K562 (cell line): ENCODE results near the gene EMC10. TPM values are rescaled to one million over a fixed set of nuclear protein-coding genes. Genes with fewer than 3 reads are reported as not detected.

Source experiments
- CBX1 ChIP-seq: sonication (generic); IDR thresholded peaks from 2 replicates; pipeline ENCODE4 v1.6.1; 2016; ENCODE audit warnings: antibody characterized with exemption, low read depth, mild to moderate bottlenecking
- CHD2 ChIP-seq: IDR thresholded peaks from 2 replicates; pipeline ENCODE4 v1.6.1; 2011; ENCODE audit warnings: low read depth, low read length
- ESRRA ChIP-seq: fragments of 450-650 bp; IDR thresholded peaks from 2 replicates; pipeline ENCODE4 v1.6.1; 2014; ENCODE audit warnings: low read depth, mild to moderate bottlenecking, moderate library complexity, borderline replicate concordance
- ETS1 ChIP-seq: conservative IDR thresholded peaks from 2 replicates; pipeline ENCODE4 v1.6.1; 2011; ENCODE audit warnings: low read depth, mild to moderate bottlenecking, low read length; ENCODE audit not compliant: control insufficient read depth
- ETV5 ChIP-seq: sonication (generic); formaldehyde crosslinking; IDR thresholded peaks from 2 replicates; pipeline ENCODE4 v1.4.0; 2020; ENCODE audit warnings: low read depth, mild to moderate bottlenecking, missing genetic modification reagents
- FOXP1 ChIP-seq: sonication (generic); formaldehyde crosslinking; IDR thresholded peaks from 2 replicates; pipeline ENCODE4 v1.8.0; 2022; ENCODE audit warnings: mild to moderate bottlenecking, missing genetic modification reagents
- HBP1 ChIP-seq: fragments of 450-650 bp; formaldehyde crosslinking; IDR thresholded peaks from 2 replicates; pipeline ENCODE4 v1.4.0; 2022; ENCODE audit warnings: missing genetic modification characterization
- HNRNPH1 ChIP-seq: fragments of 200-400 bp; formaldehyde crosslinking; optimal IDR thresholded peaks from 2 replicates; pipeline ENCODE3; 2017; ENCODE audit warnings: low read depth, mild to moderate bottlenecking, low read length, moderate library complexity
- HNRNPK ChIP-seq: fragments of 200-400 bp; formaldehyde crosslinking; IDR thresholded peaks from one replicate; pipeline ENCODE4 v1.6.1; 2018; ENCODE audit warnings: mild to moderate bottlenecking, low read depth, low read length; ENCODE audit not compliant: poor library complexity, severe bottlenecking
- JUNB ChIP-seq: fragments of 450-650 bp; formaldehyde crosslinking; conservative IDR thresholded peaks from 2 replicates; pipeline ENCODE4 v1.4.0; 2020; ENCODE audit warnings: mild to moderate bottlenecking
- KLF6 ChIP-seq: fragments of 250-450 bp; sonication (Bioruptor Pico); IDR thresholded peaks from 2 replicates; pipeline ENCODE4 v1.4.0; 2020; ENCODE audit warnings: mild to moderate bottlenecking, moderate library complexity, borderline replicate concordance
- LEF1 ChIP-seq: fragments of 450-650 bp; IDR thresholded peaks from 2 replicates; pipeline ENCODE4 v1.6.1; 2016; ENCODE audit warnings: mild to moderate bottlenecking
- MLX ChIP-seq, 2 experiments: fragments of 450-650 bp in 1 of 2; sonication (generic) in 1 of 2; formaldehyde crosslinking; conservative IDR thresholded peaks; 2 replicates each; pipeline versions ENCODE4 v1.4.0 to v1.8.1; 2020 to 2022; ENCODE audit warnings: mild to moderate bottlenecking in 1 of 2, missing genetic modification reagents in 1 of 2
- PHTF2 ChIP-seq: fragments of 250-450 bp; sonication (Bioruptor Pico); IDR thresholded peaks from 2 replicates; pipeline ENCODE4 v1.5.0; 2021; ENCODE audit warnings: mild to moderate bottlenecking
- POLR2A ChIP-seq: fragments of 450-650 bp; conservative IDR thresholded peaks from 2 replicates; pipeline ENCODE4 v1.6.1; 2016
- THRA ChIP-seq: fragments of 450-650 bp; IDR thresholded peaks from 2 replicates; pipeline ENCODE4 v1.6.1; 2017; ENCODE audit warnings: mild to moderate bottlenecking, moderate library complexity
- U2AF2 ChIP-seq: fragments of 200-400 bp; formaldehyde crosslinking; optimal IDR thresholded peaks from 2 replicates; pipeline ENCODE3; 2017; ENCODE audit warnings: low read depth, mild to moderate bottlenecking, low read length
- ZBTB9 ChIP-seq: fragments of 450-650 bp; formaldehyde crosslinking; IDR thresholded peaks from 2 replicates; pipeline ENCODE4 v1.4.0; 2020; ENCODE audit warnings: mild to moderate bottlenecking, moderate library complexity
- ZNF324 ChIP-seq: fragments of 250-450 bp; sonication (Bioruptor Pico); IDR thresholded peaks from 2 replicates; pipeline ENCODE4 v1.4.0; 2020; ENCODE audit warnings: mild to moderate bottlenecking
- ZNF347 ChIP-seq: fragments of 450-650 bp; formaldehyde crosslinking; IDR thresholded peaks from 2 replicates; pipeline ENCODE4 v1.4.0; 2020; ENCODE audit warnings: low read depth, mild to moderate bottlenecking, moderate library complexity
- ZNF696 ChIP-seq: fragments of 250-450 bp; sonication (Bioruptor Pico); conservative IDR thresholded peaks from 2 replicates; pipeline ENCODE4 v1.4.0; 2020; ENCODE audit warnings: mild to moderate bottlenecking, moderate library complexity
- ZNF764 ChIP-seq: fragments of 250-450 bp; sonication (Bioruptor Pico); IDR thresholded peaks from 2 replicates; pipeline ENCODE4 v1.4.0; 2020; ENCODE audit warnings: low read depth, mild to moderate bottlenecking, moderate library complexity
- polyA plus RNA-seq, 8 experiments: library from polyadenylated mRNA; depleted of rRNA in 4 of 8; stranded (reverse) in 5 of 8; unstranded in 3 of 8; fragments of >200 nt; fragmentation: Nextera tagmentation in 2 of 8; fragmentation: Illumina TruSeq in 1 of 8; extraction: Ambion mirVana in 2 of 8; extraction: Trizol in 1 of 8; gene quantifications; 2 replicates each; pipeline versions ENCODE4 v1.2.1 to v1.2.3, GENCODE V29; 2011 to 2014; ENCODE audit warnings: inconsistent platforms in 1 of 8, missing spikeins in 1 of 8
- total RNA-seq, 7 experiments: library from RNA; depleted of rRNA in 6 of 7; stranded (reverse); fragments of >200 nt in 6 of 7; fragmentation: Illumina TruSeq in 2 of 7; extraction: Trizol in 2 of 7; gene quantifications; 2 replicates each; pipeline versions ENCODE4 v1.2.1 to v1.2.3, GENCODE V29; 2011 to 2021; ENCODE audit warnings: low replicate concordance in 1 of 7

The EMC10 gene
- total and polyA plus RNA-seq, 9 of the 15 experiments (the other 6 are each of a cell fraction or from before 2014, with no cell fraction given): 1.4 to 46.0 (median 13.1) TPM

GRCh38 chr19:50500060-50500752, 23.9 kb downstream of the EMC10 start (continued):
- TF ChIP-seq HNRNPH1 (no peak), THRA (no peak), PHTF2 (no peak), CHD2 (no peak), LEF1 (peak; percentile 52; the same call in 1 of the 2 replicates), ZNF764 (CRISPR knock-in tag) (no peak), CBX1 (no peak), ETS1 (peak; percentile 63), POLR2A (no peak), ETV5 (CRISPR knock-in tag) (no peak), KLF6 (CRISPR knock-in tag) (no peak), MLX (CRISPR knock-in tag; conservative IDR thresholded peaks at IDR 0.05) (no peak), JUNB (CRISPR knock-in tag) (no peak), HNRNPK (no peak), ZNF347 (CRISPR knock-in tag) (no peak), ESRRA (peak; percentile 33; the same call in 1 of the 2 replicates), HBP1 (no peak), ZNF324 (CRISPR knock-in tag) (no peak), U2AF2 (no peak), ZBTB9 (CRISPR knock-in tag) (no peak), ZNF696 (CRISPR knock-in tag) (no peak), FOXP1 (CRISPR knock-in tag) (no peak)
